Ovary (tissue), 9 donors: ENCODE results near the gene INCENP. TPM values are rescaled to one million over a fixed set of nuclear protein-coding genes. Genes with fewer than 3 reads are reported as not detected.

Experiments used
- DNase-seq, 5 donors: peaks; one replicate each; pipeline ENCODE4 v3.0.0-alpha.2; 2019 to 2020
- H3K27ac ChIP-seq, 2 donors: fragments of 200-600 bp; one replicate each; pipeline versions ENCODE4 v1.5.1 to v1.8.0; 2019 to 2022
- H3K27me3 ChIP-seq: fragments of 200-600 bp; one replicate; pipeline ENCODE4 v1.8.0; 2022
- H3K36me3 ChIP-seq: fragments of 200-600 bp; sonication (generic); one replicate; pipeline ENCODE4 v1.5.1; 2019
- H3K4me1 ChIP-seq: one replicate; pipeline ENCODE4 v1.8.1; 2013; ENCODE audit warnings: mild to moderate bottlenecking, moderate library complexity; ENCODE audit not compliant: insufficient read depth
- H3K4me3 ChIP-seq: fragments of 200-600 bp; sonication (generic); one replicate; pipeline ENCODE4 v1.5.1; 2017
- H3K9me3 ChIP-seq, 2 donors: fragments of 200-600 bp in 1 of 2; sonication (generic) in 1 of 2; one replicate each; pipeline versions ENCODE4 v1.5.1 to v1.8.1; 2013 to 2019; ENCODE audit warnings: mild to moderate bottlenecking in 1 of 2, moderate library complexity in 1 of 2
- CTCF ChIP-seq, 3 donors: fragments of 450-650 bp in 2 of 3; fragments of 200-600 bp in 1 of 3; IDR thresholded peaks; one replicate each; pipeline versions ENCODE4 v1.5.1 to v1.8.0; 2016 to 2022; ENCODE audit warnings: antibody characterized with exemption in 3 of 3, mild to moderate bottlenecking in 1 of 3
- EP300 ChIP-seq: sonication (generic); formaldehyde crosslinking; IDR thresholded peaks from one replicate; pipeline ENCODE4 v1.6.1; 2017; ENCODE audit warnings: antibody characterized with exemption
- POLR2A ChIP-seq: fragments of 450-650 bp; IDR thresholded peaks from one replicate; pipeline ENCODE4 v1.6.1; 2017; ENCODE audit warnings: antibody characterized with exemption, mild to moderate bottlenecking, moderate library complexity
- WGBS, 3 donors: extraction: QIAGEN DNeasy Blood & Tissue Kit in 1 of 3; methylation state at CpG; one replicate each; pipeline versions ENCODE4 v1.1.5 to v1.1.7; 2013 to 2017; 5-methylcytosine and 5-hydroxymethylcytosine counted together
- intact Hi-C, 4 donors: fragments of 100-400 bp; cut with DNase I; formaldehyde crosslinking; loops; one replicate each; pipeline versions ENCODE4 v1.11.0 to v1.15.1; 2022 to 2023
- polyA plus RNA-seq, 2 donors: library from polyadenylated mRNA; stranded (reverse); fragments of 200-250 nt in 1 of 2; fragments of 350-450 nt in 1 of 2; fragmentation: Illumina TruSeq in 1 of 2; extraction: RNeasy Lipid Tissue Mini Kit (QIAGEN cat#74804) in 1 of 2; gene quantifications; one replicate each; pipeline ENCODE4 v1.2.3, GENCODE V29; 2013 to 2014
- total RNA-seq, 7 donors: library from RNA; depleted of rRNA in 2 of 7; stranded (reverse); fragments of >200 nt in 2 of 7; fragmentation: NEBNext Ultra II Directional in 3 of 7; extraction: Animal tissue kit (Norgen Biotek cat#: 25700) in 3 of 7; gene quantifications; one replicate each; pipeline versions ENCODE4 v1.1.0 to v1.2.4, GENCODE V29; 2016 to 2023
- donor health status: DM: no; HTN: no; CAD: no; lungs with moderate emphysema.
- donor health status: DM: no; HTN: no; CAD: no.
- donor health status: Bipolar disorder and iron deficiency.
- donor health status: DM: yes; HTN: yes; CAD: no.
- donor health status: DM: no; HTN: no; CAD: no.
- donor health status: DM: yes; HTN: yes; CAD: no.

INCENP gene
- total and polyA plus RNA-seq, 9 donors = 6.6 to 20.0 (median 14.6) TPM

DNA sequence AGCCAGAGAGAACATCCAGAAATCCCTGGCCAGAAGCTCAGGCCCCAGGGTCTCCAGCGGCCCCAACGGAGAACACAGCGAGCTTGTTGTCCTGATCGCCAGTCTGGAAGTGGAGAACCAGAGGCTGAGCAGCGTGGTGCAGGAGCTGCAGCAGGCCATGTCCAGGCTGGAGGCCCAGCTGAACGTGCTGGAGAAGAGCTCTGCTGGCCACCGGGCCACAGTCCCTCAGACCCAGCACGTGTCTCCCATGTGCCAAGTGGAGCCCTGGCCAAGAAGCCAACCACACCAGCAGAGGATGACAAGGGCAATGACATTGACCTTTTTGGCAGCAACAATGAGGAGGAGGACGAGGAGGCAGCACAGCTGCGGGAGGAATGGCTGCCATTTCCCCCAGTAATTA is 45.6 kb downstream of the INCENP start:
- TF ChIP-seq CTCF (IDR thresholded peaks at IDR 0.05) (no peak), EP300 (no peak), POLR2A (no peak)
- Histone ChIP-seq H3K9me3 (no peaks in the 10 kb centered on the region), H3K27ac (no peak overlapping the region), H3K36me3 (no peaks in the 10 kb centered on the region), H3K27me3 (no peaks in the 10 kb centered on the region), H3K4me1 (no peaks in the 10 kb centered on the region), H3K4me3 (no peak overlapping the region)
- intact Hi-C loops = no loop called here
- WGBS, 3 donors = 50 to 71% (median 51%) methylated on average over 10 of the region's 10 CpGs
- DNase-seq = no peak

DNA sequence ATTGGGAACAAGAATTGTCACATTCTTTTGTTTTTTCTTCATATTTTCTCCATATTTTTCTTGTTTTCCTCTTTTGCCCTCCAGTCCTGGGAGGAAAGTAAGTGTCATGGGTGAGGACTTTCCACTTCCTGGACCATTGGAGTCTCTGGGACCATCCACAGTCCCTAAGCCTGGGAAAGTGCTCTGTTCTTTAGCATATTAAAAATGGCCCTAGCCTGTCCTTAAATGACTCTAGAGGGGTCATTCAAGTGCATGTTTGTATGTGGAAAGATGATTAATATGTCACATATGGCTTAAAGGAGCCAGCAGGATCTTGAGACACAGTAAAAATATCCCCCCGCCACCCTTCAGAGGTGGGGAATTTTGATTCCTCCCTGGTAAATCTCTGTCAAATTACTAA is 46.1 kb downstream of the INCENP start:
- H3K36me3 ChIP-seq = no peaks in the 10 kb centered on the region
- no peaks in the 10 kb centered on the region for H3K4me1 ChIP-seq
- no peak overlapping the region for H3K4me3 ChIP-seq
- no peaks in the 10 kb centered on the region for H3K9me3 ChIP-seq
- DNase-seq = no peak
- intact Hi-C loops = no loop called here
- no peak overlapping the region for H3K27ac ChIP-seq
- no peaks in the 10 kb centered on the region for H3K27me3 ChIP-seq
- TF ChIP-seq POLR2A = no peak
- TF ChIP-seq CTCF (IDR thresholded peaks at IDR 0.05) = no peak
- no peak for TF ChIP-seq EP300
- 84 to 95% (median 85%) methylated on average over 1 of the region's 1 CpG for WGBS, 3 donors

DNA sequence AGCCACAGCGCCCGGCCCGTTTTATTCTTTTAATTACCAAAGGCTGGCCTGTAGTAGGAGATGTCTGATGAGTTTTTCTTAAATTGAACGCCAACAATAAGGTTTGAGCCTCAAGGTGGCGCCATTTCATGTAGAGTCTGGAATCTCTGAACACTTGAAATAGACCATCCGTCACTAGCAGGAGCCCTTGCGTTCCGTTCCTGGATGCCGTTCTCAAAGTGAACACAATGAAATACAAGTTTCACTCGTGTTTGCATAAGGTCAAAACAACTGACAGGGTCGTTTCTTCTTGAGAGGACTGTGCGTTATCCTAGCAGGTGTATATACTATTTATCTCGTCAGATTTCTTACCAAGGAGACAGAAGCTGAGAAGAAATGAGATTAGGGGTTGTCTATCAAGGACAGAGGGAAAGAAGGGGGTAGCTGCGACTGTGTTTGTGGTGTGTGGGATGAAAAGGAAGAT is 47.5 kb downstream of the INCENP start:
- no peak for TF ChIP-seq CTCF (IDR thresholded peaks at IDR 0.05)
- no peak for TF ChIP-seq POLR2A
- no peak for TF ChIP-seq EP300
- Histone ChIP-seq H3K27ac (no peak overlapping the region), H3K27me3 (no peaks in the 10 kb centered on the region), H3K4me1 (no peaks in the 10 kb centered on the region), H3K9me3 (no peaks in the 10 kb centered on the region), H3K4me3 (no peak overlapping the region), H3K36me3 (no peaks in the 10 kb centered on the region)
- 1 to 5% (median 1%) methylated on average over 14 of the region's 14 CpGs for WGBS, 3 donors
- peak in 3 of 5 donors; percentile 34 to 58 (median 44) for DNase-seq
- intact Hi-C loops = no loop called here

DNA sequence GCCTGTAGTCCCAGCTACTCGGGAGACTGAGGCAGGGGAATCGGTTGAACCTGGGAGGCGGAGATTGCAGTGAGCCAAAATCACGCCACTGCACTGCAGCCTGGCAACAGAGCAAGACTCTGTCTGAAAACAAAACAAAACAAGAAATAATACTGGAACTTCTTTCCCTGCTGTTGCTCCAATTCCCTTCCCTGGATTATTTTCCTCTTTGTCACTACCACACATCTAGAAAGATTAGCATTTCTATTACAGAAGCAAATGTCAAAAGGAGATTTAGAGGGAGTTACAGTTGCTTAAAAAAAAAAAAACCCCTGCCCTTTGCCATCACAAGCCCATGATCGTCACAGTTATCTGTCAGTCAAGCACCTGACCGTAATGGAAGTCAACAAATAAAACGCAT is 48.5 kb downstream of the INCENP start:
- H3K27ac ChIP-seq = no peak overlapping the region
- DNase-seq = no peak
- no peaks in the 10 kb centered on the region for H3K27me3 ChIP-seq
- no peaks in the 10 kb centered on the region for H3K9me3 ChIP-seq
- no peaks in the 10 kb centered on the region for H3K4me1 ChIP-seq
- intact Hi-C loops = no loop called here
- TF ChIP-seq POLR2A = no peak
- TF ChIP-seq CTCF (IDR thresholded peaks at IDR 0.05) = no peak
- no peak for TF ChIP-seq EP300
- 42 to 56% (median 49%) methylated on average over 7 of the region's 7 CpGs for WGBS, 3 donors
- no peak overlapping the region for H3K4me3 ChIP-seq
- H3K36me3 ChIP-seq = no peaks in the 10 kb centered on the region
